H1 (cell line): ENCODE measurements around the gene L3MBTL1. TPM values are rescaled to one million over a fixed set of nuclear protein-coding genes. Genes with fewer than 3 reads are reported as not detected.

ENCODE experiments used
- CHD7 ChIP-seq: fragments of 300-600 bp; sonication (generic); IDR thresholded peaks from 2 replicates; pipeline ENCODE4 v1.7.1; 2012; ENCODE audit warnings: low read length, moderate library complexity, mild to moderate bottlenecking, inconsistent platforms; ENCODE audit not compliant: insufficient replicate concordance
- EGR1 ChIP-seq: IDR thresholded peaks from 2 replicates; pipeline ENCODE4 v1.6.1; 2011; ENCODE audit warnings: low read depth, low read length, borderline replicate concordance
- FOSL1 ChIP-seq: IDR thresholded peaks from 2 replicates; pipeline ENCODE4 v1.6.1; 2011; ENCODE audit warnings: mild to moderate bottlenecking, low read depth, low read length, moderate library complexity; ENCODE audit not compliant: insufficient read depth
- POLR2A ChIP-seq, 2 experiments: IDR thresholded peaks; 1 replicate in 1 of 2; 2 replicates in 1 of 2; pipeline ENCODE4 v1.6.1; 2011; ENCODE audit warnings: low read depth in 2 of 2, low read length in 2 of 2, mild to moderate bottlenecking in 2 of 2; ENCODE audit errors: control extremely low read depth in 1 of 2
- POLR2AphosphoS5 ChIP-seq: IDR thresholded peaks from 2 replicates; pipeline ENCODE4 v1.6.1; 2011; ENCODE audit warnings: low read depth, low read length
- SRF ChIP-seq: IDR thresholded peaks from 2 replicates; pipeline ENCODE4 v1.6.1; 2011; ENCODE audit warnings: mild to moderate bottlenecking, low read depth, low read length, moderate library complexity
- SUZ12 ChIP-seq: fragments of 200-600 bp; sonication (generic); IDR thresholded peaks from 2 replicates; pipeline ENCODE4 v1.6.1; 2012; ENCODE audit warnings: mild to moderate bottlenecking, inconsistent platforms, low read length, moderate library complexity, mixed read lengths
- TAF7 ChIP-seq: optimal IDR thresholded peaks from 2 replicates; pipeline ENCODE3; 2011; ENCODE audit warnings: low read depth, mild to moderate bottlenecking, inconsistent platforms, low read length, moderate library complexity, borderline replicate concordance
- ZNF274 ChIP-seq: IDR thresholded peaks from 2 replicates; pipeline ENCODE4 v1.7.0; 2012; ENCODE audit warnings: low read length, borderline replicate concordance; ENCODE audit errors: extremely low read depth
- polyA plus RNA-seq, 7 experiments: library from polyadenylated mRNA; depleted of rRNA in 3 of 7; stranded (reverse) in 5 of 7; unstranded in 2 of 7; fragments of >200 nt in 5 of 7; fragments of 200-250 nt in 2 of 7; gene quantifications; 1 replicate in 5 of 7; 2 replicates in 1 of 7; 4 replicates in 1 of 7; pipeline versions ENCODE4 v1.2.1 to v1.2.3, GENCODE V29; 2011 to 2013; ENCODE audit warnings: missing spikeins in 2 of 7, mixed read lengths in 2 of 7
- total RNA-seq: library from RNA; stranded (reverse); fragmentation: NEBNext Ultra II Directional; extraction: Animal tissue kit (Norgen Biotek cat#: 25700); gene quantifications from 2 replicates; pipeline ENCODE4 v1.2.1, GENCODE V29; 2021

L3MBTL1 gene
- total and polyA plus RNA-seq, 2 of the 8 experiments (the other 6 are each of a cell fraction or from before 2014, with no cell fraction given): 11.9 to 17.0 TPM

- TF ChIP-seq CHD7: no peak
- TF ChIP-seq FOSL1: no peak
- TF ChIP-seq SRF: no peak
- peak; percentile 15 to 39 for TF ChIP-seq POLR2A (IDR thresholded peaks at IDR 0.05; ENCODE audit: control extremely low read depth in 1 of 2, low read depth in 2 of 2, low read length in 2 of 2)
- 0 out of 2 replicates have a peak, but pooled peaks have one; percentile 4 for TF ChIP-seq POLR2AphosphoS5
- TF ChIP-seq TAF7: no peak
- no peak for TF ChIP-seq EGR1
- no peak for TF ChIP-seq SUZ12
- TF ChIP-seq ZNF274: no peak
Observed at GRCh38 chr20:43463527-43464218, 43.8 kb upstream of the L3MBTL1 start (continued).
